GM10266 (cell line): Measurements from ENCODE around the gene DNM2.

Experiments used
- DNase-seq: peaks from one replicate; pipeline ENCODE4 v3.0.0; 2012; ENCODE audit errors: extremely low spot score
- TF ChIP-seq, protein P1 (sequence below): IDR thresholded peaks from 2 replicates; pipeline ENCODE4 v1.5.1; 2012; ENCODE audit warnings: mild to moderate bottlenecking, low read depth; ENCODE audit not compliant: control insufficient read depth, insufficient read depth; ENCODE audit errors: missing control alignments

Gene DNM2

DNA sequence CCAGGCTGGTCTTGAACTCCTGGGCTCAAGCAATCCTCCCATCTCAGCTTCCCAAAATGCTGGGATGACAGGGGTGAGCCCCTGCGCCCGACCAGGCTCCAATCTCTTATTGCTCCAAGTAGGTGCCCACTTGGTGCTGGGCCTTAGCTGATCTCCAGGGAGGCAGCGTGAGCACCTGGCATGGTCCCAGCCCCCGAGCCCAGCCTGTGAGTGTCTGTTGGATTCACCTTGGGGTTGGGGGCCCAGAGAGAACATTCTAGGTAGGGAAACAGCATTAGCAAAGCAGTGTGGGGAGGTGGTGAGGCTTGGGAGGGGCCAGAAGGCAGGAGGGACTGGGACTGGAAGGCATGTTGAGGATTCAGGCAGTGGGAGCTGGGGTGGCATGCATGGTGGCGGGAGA is 45.5 kb downstream of the DNM2 start:
- no peak for DNase-seq
- TF ChIP-seq, protein P1, sequence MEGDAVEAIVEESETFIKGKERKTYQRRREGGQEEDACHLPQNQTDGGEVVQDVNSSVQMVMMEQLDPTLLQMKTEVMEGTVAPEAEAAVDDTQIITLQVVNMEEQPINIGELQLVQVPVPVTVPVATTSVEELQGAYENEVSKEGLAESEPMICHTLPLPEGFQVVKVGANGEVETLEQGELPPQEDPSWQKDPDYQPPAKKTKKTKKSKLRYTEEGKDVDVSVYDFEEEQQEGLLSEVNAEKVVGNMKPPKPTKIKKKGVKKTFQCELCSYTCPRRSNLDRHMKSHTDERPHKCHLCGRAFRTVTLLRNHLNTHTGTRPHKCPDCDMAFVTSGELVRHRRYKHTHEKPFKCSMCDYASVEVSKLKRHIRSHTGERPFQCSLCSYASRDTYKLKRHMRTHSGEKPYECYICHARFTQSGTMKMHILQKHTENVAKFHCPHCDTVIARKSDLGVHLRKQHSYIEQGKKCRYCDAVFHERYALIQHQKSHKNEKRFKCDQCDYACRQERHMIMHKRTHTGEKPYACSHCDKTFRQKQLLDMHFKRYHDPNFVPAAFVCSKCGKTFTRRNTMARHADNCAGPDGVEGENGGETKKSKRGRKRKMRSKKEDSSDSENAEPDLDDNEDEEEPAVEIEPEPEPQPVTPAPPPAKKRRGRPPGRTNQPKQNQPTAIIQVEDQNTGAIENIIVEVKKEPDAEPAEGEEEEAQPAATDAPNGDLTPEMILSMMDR = no peak

DNA sequence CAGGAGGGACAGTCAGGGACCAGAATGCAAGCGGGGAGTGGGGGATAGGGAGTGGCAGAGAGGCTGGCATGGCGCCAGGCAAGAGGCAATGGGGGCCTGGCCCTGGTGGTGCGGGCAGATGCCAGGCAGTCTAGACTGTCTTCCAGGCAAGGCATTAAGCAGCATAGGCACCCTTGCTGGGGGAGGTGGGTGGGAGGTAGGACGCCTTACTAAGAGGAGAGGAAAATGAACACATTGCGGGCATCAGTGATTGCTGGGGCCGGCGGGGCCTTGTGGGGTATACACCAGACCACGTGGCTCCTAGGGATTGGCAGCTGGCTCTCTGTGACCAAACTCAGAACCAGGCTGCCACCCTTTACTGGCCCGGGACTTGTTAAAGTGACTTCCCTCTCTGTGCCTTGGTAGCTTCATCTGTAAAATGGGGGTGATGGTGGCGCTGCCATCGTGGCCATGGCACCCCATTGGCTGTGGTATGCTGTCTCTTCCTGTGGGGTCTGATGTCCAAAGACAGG is 46.0 kb downstream of the DNM2 start:
- no peak for DNase-seq

DNA sequence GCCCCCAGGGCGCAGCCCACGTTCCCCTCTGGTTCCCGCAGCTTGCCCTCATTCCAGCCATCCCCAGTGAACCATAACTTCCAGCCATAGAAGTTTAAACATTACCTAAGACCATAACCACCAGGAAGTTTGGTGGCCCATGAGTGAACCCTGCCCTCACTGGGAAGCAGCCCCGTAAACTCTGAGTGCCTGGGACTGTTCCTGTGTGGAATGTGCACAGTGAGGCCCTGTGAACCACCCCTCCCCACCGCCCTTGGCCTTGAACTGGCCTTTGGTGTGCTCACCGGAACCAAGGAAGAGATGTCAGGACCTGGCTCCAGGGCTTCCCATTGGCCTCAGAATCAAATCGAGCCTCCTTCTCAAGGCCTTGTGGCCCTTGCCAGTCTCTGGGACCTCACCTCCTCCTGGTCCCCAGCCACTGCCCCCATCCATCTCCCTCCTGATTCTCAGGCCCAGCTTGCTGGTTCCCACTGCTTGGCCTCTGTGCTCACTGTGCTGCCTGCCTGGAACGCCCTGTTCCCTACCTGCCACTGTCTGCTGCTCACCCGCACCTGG is 46.5 kb downstream of the DNM2 start:
- DNase-seq = no peak
- TF ChIP-seq, protein P1 = no peak

More for the DNA sequence above, 46.0 kb downstream of the DNM2 start:
- TF ChIP-seq, protein P1 = no peak

DNA sequence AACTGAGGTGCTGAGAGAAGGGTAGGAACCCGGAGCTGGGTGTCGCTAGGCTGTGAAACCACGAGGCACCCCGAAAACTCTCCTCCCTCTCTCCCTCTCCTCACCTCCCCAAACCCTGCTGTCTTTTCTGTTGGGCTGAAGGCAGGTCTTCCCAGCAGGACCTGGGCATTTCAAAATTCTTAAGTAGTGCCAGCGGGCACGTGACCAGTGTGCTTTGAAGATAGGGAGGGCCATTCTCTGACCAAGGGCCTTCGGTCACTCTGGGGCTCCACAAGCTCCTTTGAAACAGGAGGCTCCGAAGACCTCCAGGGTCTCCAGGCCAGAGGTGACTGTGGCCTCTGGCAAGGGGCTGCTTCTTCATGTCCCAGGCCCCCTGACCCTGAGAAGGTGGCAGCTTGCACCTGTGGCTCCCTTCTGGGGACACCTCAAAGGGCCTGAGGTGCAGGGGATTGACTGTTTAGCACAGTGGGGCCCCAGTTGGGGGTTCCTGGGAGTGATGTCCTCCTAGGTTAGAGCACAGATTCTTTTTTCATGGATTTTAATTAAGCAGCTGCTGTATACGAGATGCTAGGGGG is 48.3 kb downstream of the DNM2 start:
- TF ChIP-seq, protein P1 = no peak

DNA sequence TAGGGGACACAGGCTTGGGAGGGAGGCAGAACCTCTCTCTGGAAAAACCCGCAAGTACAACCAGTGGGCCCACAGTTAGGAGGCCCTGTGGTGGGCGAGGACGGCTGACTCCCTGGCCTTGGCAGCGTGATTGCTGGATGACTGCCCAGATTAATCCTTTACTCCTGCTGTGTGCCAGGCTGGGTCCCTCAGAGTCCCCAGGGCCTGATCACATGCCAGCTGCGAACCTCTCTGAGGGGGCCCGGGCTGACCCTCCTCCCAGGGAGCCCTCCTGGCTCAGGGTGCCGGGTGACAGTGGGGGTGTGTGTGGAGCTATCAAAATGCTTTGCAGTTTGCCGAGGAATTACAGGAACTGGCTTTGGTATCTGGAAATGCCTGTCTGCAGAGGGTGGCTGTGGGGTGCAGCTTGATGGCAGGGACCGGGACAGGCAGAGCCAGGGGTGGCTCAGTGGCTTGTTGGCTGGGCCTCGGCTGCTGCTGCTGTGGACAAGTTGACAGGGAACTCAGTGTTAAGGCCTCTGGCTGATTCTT is 48.9 kb downstream of the DNM2 start:
- DNase-seq = no peak
- TF ChIP-seq, protein P1 = no peak

More for the DNA sequence above, 48.3 kb downstream of the DNM2 start:
- DNase-seq = no peak

DNA sequence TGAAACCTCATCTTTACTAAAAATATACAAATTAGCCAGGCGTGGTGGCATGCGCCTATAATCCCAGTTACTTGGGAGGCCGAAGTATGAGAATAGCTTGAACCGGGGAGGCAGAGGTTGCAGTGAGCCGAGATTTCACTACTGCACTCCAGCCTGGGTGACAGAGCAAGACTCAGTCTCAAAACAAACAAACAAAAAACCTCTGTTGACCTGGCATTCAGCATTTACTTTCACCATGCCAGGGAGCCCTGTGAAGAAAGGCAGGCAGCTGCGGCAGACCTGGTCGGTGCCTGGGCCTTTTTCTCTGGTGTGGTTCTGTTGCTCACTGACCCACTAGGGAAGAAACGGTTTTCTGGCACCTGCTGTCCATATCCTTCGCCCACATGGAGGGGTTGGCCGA is 49.8 kb downstream of the DNM2 start:
- no peak for DNase-seq
- TF ChIP-seq, protein P1 = no peak

DNA sequence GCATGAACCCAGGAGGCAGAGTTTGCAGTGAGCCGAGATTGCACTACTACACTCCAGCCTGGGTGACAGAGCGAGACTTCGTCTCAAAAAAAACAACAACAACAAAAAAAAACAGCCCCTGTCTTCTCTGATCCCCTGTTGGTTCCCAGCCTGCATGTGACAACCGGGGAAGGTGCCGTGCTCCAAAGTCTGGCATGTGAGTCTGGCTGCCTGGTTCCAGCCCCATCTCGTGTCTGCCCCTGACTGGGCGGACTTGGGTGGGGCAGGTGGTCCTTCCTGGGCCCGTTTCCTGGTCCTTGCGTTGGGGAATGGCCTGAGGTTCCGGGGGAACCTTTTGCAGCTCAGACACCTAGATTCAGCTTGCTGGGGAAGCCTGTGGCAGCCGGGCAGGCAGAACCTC is 50.5 kb downstream of the DNM2 start:
- DNase-seq = no peak
- TF ChIP-seq, protein P1 = no peak
